Omental fat pad (tissue), 4 donors: Measurements from ENCODE around the gene GAD2. TPM values are rescaled to one million over a fixed set of nuclear protein-coding genes. Genes with fewer than 3 reads are reported as not detected.

ENCODE experiments used
- ATAC-seq: fragments of 150-250 bp; one replicate; pipeline ENCODE4 v1.9.1; 2016; ENCODE audit warnings: mild to moderate bottlenecking, moderate library complexity; ENCODE audit not compliant: low FRiP score
- DNase-seq: peaks from one replicate; pipeline ENCODE4 v3.0.0-alpha.2; 2019; ENCODE audit warnings: low spot score
- CTCF ChIP-seq, 3 donors: fragments of 450-650 bp; IDR thresholded peaks; one replicate each; pipeline ENCODE4 v1.5.1; 2016 to 2017; ENCODE audit warnings: antibody characterized with exemption in 3 of 3, mild to moderate bottlenecking in 3 of 3, moderate library complexity in 2 of 3
- total RNA-seq, 4 donors: library from RNA; depleted of rRNA; stranded (reverse); fragments of >200 nt; gene quantifications; one replicate each; pipeline ENCODE4 v1.1.0, GENCODE V29; 2016

Gene GAD2
- total RNA-seq, 4 donors from 2014 or later, result not detected

DNA sequence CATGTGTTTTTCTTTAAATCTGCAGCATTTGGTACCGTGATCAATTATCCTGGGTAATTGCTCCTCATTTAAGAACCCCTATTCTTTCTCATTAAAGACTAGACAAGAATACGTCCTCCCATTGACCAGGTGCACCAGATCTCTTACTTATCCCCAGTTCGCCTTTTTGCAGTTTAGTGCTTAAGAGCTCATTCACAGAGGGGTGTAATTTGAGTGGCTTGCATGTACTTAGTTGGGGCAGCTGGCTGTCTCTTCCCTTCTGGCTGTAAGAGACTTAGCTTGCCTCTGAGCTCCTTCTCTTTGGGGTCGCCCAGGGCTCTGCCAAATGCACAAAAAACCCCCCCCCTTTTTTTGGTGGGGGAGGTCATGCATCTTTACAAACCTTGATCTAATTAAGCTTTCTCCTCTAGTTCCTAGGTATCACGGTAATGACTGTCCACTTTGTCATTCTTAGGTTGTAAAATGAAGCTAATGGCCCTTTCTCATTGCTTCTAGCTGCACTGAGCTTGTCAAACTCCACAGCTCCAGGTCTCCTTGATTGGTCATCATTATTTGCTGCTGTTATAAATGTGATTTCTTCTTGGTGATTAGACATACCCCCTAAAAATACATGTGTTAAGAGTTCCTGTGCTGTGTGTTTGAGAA is 26.3 kb downstream of the GAD2 start:
- no peak for DNase-seq
- TF ChIP-seq CTCF (IDR thresholded peaks at IDR 0.05), result no peak
- ATAC-seq, result no peak

DNA sequence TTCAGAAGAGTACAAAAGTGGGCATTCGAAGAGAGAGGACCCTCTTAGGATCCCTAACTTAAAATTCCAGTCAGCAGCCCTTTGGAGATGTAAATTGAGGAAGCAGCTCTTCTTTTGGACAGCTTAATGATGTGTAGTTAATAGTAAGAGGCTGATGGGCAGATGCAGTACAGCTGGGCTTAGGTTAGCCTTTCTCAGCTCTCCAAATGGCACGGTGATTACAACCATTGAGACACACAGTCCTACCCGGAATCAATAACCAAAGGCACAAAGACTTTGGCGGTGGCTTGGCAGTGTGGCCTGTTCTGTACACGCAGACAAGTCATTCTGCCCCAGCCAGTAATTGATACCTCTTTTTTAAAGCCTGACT is 26.8 kb downstream of the GAD2 start:
- no peak for TF ChIP-seq CTCF (IDR thresholded peaks at IDR 0.05)
- no peak for DNase-seq
- no peak for ATAC-seq

- ATAC-seq (no peak), DNase-seq (no peak)
- no peak for TF ChIP-seq CTCF (IDR thresholded peaks at IDR 0.05)
Measured at GRCh38 chr10:26249681-26250080, 33.1 kb downstream of the GAD2 start.

DNA sequence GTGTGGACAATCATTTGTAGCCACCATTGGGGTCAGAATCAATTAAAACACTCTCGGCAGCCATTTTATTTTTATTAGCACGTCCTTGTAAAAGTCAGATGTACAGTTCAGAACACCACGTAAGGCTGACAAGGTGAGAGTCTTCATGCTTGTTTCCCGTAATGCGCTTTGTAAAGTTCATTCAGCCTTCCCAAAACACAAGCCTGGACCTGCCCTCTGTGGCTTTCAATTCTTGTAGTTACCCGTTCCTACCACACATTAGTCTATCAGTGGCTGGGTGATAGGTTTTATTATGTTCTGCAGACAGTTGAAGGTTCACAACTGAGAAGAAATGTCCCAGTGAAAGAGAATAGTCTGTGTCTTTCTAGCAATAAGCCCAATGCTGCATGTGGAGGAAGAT is 35.4 kb downstream of the GAD2 start:
- ATAC-seq (no peak), DNase-seq (no peak)
- TF ChIP-seq CTCF (IDR thresholded peaks at IDR 0.05), result no peak

GRCh38 chr10:26254616-26255015 is 38.0 kb downstream of the GAD2 start:
- no peak for DNase-seq

DNA sequence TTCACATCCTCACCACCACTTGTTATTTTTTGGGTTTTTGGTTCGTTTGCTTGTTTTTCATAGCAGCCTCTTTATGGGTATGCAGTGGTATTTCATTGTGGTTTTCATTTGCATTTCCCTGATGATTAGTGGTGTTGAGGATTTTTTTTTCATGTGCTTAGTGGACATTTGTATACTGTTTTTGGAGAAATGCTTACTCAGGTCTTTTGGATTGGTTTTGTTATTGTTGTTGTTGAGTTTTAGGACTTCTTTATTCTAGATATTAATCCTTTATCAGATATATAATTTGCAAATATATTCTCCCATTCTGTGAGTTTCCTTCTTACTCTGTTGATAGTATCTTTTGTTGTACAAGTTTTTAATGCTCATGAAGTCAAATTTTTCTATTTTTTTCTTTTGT is 42.8 kb downstream of the GAD2 start:
- no peak for ATAC-seq
- DNase-seq, result no peak
- no peak for TF ChIP-seq CTCF (IDR thresholded peaks at IDR 0.05)

More at GRCh38 chr10:26254616-26255015, 38.0 kb downstream of the GAD2 start:
- no peak for ATAC-seq
- TF ChIP-seq CTCF (IDR thresholded peaks at IDR 0.05), result no peak

DNA sequence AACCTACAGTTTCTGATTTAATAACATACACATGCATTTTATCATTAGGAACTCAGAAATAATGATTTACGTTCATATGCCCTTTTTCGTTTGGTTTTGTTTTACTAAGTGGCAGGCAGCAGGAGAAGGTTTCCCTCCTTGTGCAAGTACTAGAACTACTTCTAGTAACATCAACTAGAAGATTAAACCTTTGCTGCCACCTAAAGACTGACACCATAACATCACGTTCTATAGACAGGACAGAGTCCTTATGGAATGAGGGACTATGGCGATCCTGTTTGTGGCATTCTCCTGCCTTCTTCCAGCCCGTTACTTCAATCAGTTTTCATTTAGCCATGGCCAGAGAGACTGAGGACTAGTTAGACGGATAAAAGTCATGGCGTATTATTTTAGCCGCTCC is 53.2 kb downstream of the GAD2 start:
- DNase-seq, result no peak
- no peak for ATAC-seq
- TF ChIP-seq CTCF (IDR thresholded peaks at IDR 0.05), result no peak
